ENCODE results near the gene NOD2. TPM values are rescaled to one million over a fixed set of nuclear protein-coding genes. Genes with fewer than 3 reads are reported as not detected.

NOD2 gene
- total and polyA plus RNA-seq, 4 donors, result 0.35 to 1.3 (median 0.48) TPM

GRCh38 chr16:50653633-50654519 lies 39.5 kb upstream of the NOD2 start:
- Histone ChIP-seq H3K4me1 (ENCODE audit: control insufficient read depth in 4 of 4, insufficient read depth in 4 of 4, low read length in 3 of 4) (no peaks in the 10 kb centered on the region), H3K27ac (ENCODE audit: low read depth in 1 of 2, low read length in 2 of 2) (no peak overlapping the region), H3K4me3 (ENCODE audit: low read depth in 1 of 3, low read length in 3 of 3) (no peak overlapping the region), H3K9me3 (ENCODE audit: control insufficient read depth in 4 of 4, low read length in 3 of 4) (no peaks in the 10 kb centered on the region), H3K9ac (ENCODE audit: low read depth in 1 of 2, low read length in 2 of 2) (no peak overlapping the region), H3K27me3 (ENCODE audit: control insufficient read depth in 4 of 4, insufficient read depth in 4 of 4, low read length in 3 of 4) (no peaks in the 10 kb centered on the region), H3K36me3 (ENCODE audit: control insufficient read depth in 4 of 4, insufficient read depth in 3 of 4, low read depth in 1 of 4, low read length in 3 of 4) (no peaks in the 10 kb centered on the region)
- DNase-seq (ENCODE audit: low spot score), result no peak
- 75% methylated on average over 11 of the region's 11 CpGs for WGBS
- no peak for TF ChIP-seq JUND (IDR thresholded peaks at IDR 0.05)
- no peak for TF ChIP-seq FOXA2 (IDR thresholded peaks at IDR 0.05)
- no peak for TF ChIP-seq EGR1 (IDR thresholded peaks at IDR 0.05; ENCODE audit: low read depth in 2 of 2)
- TF ChIP-seq HNF4G (IDR thresholded peaks at IDR 0.05), result no peak
- peak; percentile 9 for TF ChIP-seq CTCF (IDR thresholded peaks at IDR 0.05; ENCODE audit: low read depth, low read length, missing input control)
- TF ChIP-seq RAD21 (IDR thresholded peaks at IDR 0.05), result peak in 1 of 2 donors; percentile 33
- no peak for TF ChIP-seq SP1 (IDR thresholded peaks at IDR 0.05)

GRCh38 chr16:50655558-50656055 lies 37.8 kb upstream of the NOD2 start:
- H3K9me3 ChIP-seq (ENCODE audit: control insufficient read depth in 4 of 4, low read length in 3 of 4), result no peaks in the 10 kb centered on the region
- no peak for DNase-seq (ENCODE audit: low spot score)
- H3K9ac ChIP-seq (ENCODE audit: low read depth in 1 of 2, low read length in 2 of 2), result no peak overlapping the region
- H3K4me3 ChIP-seq (ENCODE audit: low read depth in 1 of 3, low read length in 3 of 3), result no peak overlapping the region
- H3K36me3 ChIP-seq (ENCODE audit: control insufficient read depth in 4 of 4, insufficient read depth in 3 of 4, low read depth in 1 of 4, low read length in 3 of 4), result no peaks in the 10 kb centered on the region
- WGBS, result 98% methylated on average over 3 of the region's 3 CpGs
- H3K4me1 ChIP-seq (ENCODE audit: control insufficient read depth in 4 of 4, insufficient read depth in 4 of 4, low read length in 3 of 4), result no peaks in the 10 kb centered on the region
- TF ChIP-seq RAD21 (IDR thresholded peaks at IDR 0.05), result no peak
- no peak for TF ChIP-seq REST (IDR thresholded peaks at IDR 0.05)
- no peak for TF ChIP-seq CTCF (IDR thresholded peaks at IDR 0.05; ENCODE audit: low read depth, low read length, missing input control)
- TF ChIP-seq GABPA (IDR thresholded peaks at IDR 0.05 in 1 of 2, conservative IDR thresholded peaks at IDR 0.05 in 1 of 2), result no peak
- no peaks in the 10 kb centered on the region for H3K27me3 ChIP-seq (ENCODE audit: control insufficient read depth in 4 of 4, insufficient read depth in 4 of 4, low read length in 3 of 4)
- H3K27ac ChIP-seq (ENCODE audit: low read depth in 1 of 2, low read length in 2 of 2), result no peak overlapping the region

Measured in liver (tissue), 9 donors.